Adipocyte (in vitro differentiated cells): ENCODE measurements around the gene MEG3.

ENCODE experiments used
- DNase-seq: peaks from one replicate; pipeline ENCODE4 v3.0.0-alpha.2; 2015; ENCODE audit warnings: low read depth
- H3K27me3 ChIP-seq: replicated peaks from 2 replicates; pipeline ENCODE4 v1.7.0; 2013; ENCODE audit warnings: mild to moderate bottlenecking, low read length, moderate library complexity; ENCODE audit not compliant: control insufficient read depth, insufficient read depth
- H3K36me3 ChIP-seq: 2 replicates; pipeline ENCODE4 v1.7.0; 2013; ENCODE audit warnings: low read length, mild to moderate bottlenecking, moderate library complexity; ENCODE audit not compliant: control insufficient read depth, insufficient read depth, severe bottlenecking
- H3K4me1 ChIP-seq: 2 replicates; pipeline ENCODE4 v1.7.0; 2013; ENCODE audit warnings: mild to moderate bottlenecking, low read length, moderate library complexity; ENCODE audit not compliant: control insufficient read depth, insufficient read depth
- H3K4me3 ChIP-seq: 2 replicates; pipeline ENCODE4 v1.7.0; 2013; ENCODE audit warnings: mild to moderate bottlenecking, low read length, moderate library complexity
- H3K9ac ChIP-seq: 2 replicates; pipeline ENCODE4 v1.7.0; 2013; ENCODE audit warnings: mild to moderate bottlenecking, low read length, moderate library complexity
- H3K9me3 ChIP-seq: 2 replicates; pipeline ENCODE4 v1.7.0; 2013; ENCODE audit warnings: mild to moderate bottlenecking, low read length, moderate library complexity; ENCODE audit not compliant: control insufficient read depth

MEG3 gene

GRCh38 chr14:100891051-100891450 lies 65.1 kb downstream of the MEG3 start:
- Histone ChIP-seq H3K27me3 (peaks cover 6% of the 10 kb centered on the region), H3K4me1 (peaks cover 6% of the 10 kb centered on the region), H3K4me3 (no peak overlapping the region), H3K9ac (no peak overlapping the region), H3K9me3 (no peaks in the 10 kb centered on the region), H3K36me3 (peaks cover 41% of the 10 kb centered on the region)
- DNase-seq: no peak

- Histone ChIP-seq H3K36me3 (peaks cover 42% of the 10 kb centered on the region), H3K9ac (no peak overlapping the region), H3K4me1 (peaks cover 6% of the 10 kb centered on the region), H3K9me3 (no peaks in the 10 kb centered on the region), H3K4me3 (no peak overlapping the region), H3K27me3 (peaks cover 6% of the 10 kb centered on the region)
- no peak for DNase-seq
Measured at GRCh38 chr14:100891501-100892445, 65.9 kb downstream of the MEG3 start.

GRCh38 chr14:100892496-100893227 lies 66.7 kb downstream of the MEG3 start:
- Histone ChIP-seq H3K27me3 (peaks cover 6% of the 10 kb centered on the region), H3K9me3 (no peaks in the 10 kb centered on the region), H3K36me3 (peaks cover 42% of the 10 kb centered on the region), H3K4me3 (no peak overlapping the region), H3K9ac (no peak overlapping the region), H3K4me1 (peaks cover 5% of the 10 kb centered on the region)
- no peak for DNase-seq

- no peak for DNase-seq
- Histone ChIP-seq H3K4me3 (no peak overlapping the region), H3K36me3 (peaks cover 45% of the 10 kb centered on the region), H3K27me3 (peaks cover 10% of the 10 kb centered on the region), H3K4me1 (no peaks in the 10 kb centered on the region), H3K9me3 (no peaks in the 10 kb centered on the region), H3K9ac (no peak overlapping the region)
Measured at GRCh38 chr14:100893228-100893601, 67.3 kb downstream of the MEG3 start.

- DNase-seq: no peak
- peaks cover 15% of the 10 kb centered on the region for H3K27me3 ChIP-seq
- no peak overlapping the region for H3K9ac ChIP-seq
- H3K4me3 ChIP-seq: no peak overlapping the region
- peaks cover under 1% of the 10 kb centered on the region for H3K4me1 ChIP-seq
- no peaks in the 10 kb centered on the region for H3K9me3 ChIP-seq
- H3K36me3 ChIP-seq: peaks cover 50% of the 10 kb centered on the region
Measured at GRCh38 chr14:100893760-100894159, 67.8 kb downstream of the MEG3 start.

- peaks cover 18% of the 10 kb centered on the region for H3K27me3 ChIP-seq
- H3K9me3 ChIP-seq: no peaks in the 10 kb centered on the region
- H3K36me3 ChIP-seq: peaks cover 51% of the 10 kb centered on the region
- H3K9ac ChIP-seq: no peak overlapping the region
- H3K4me3 ChIP-seq: no peak overlapping the region
- peaks cover 7% of the 10 kb centered on the region for H3K4me1 ChIP-seq
- no peak for DNase-seq
Measured at GRCh38 chr14:100894416-100894815, 68.5 kb downstream of the MEG3 start.

GRCh38 chr14:100895411-100895810 lies 69.5 kb downstream of the MEG3 start:
- Histone ChIP-seq H3K9me3 (no peaks in the 10 kb centered on the region), H3K4me3 (no peak overlapping the region), H3K9ac (no peak overlapping the region), H3K4me1 (peaks cover 17% of the 10 kb centered on the region), H3K36me3 (peaks cover 55% of the 10 kb centered on the region), H3K27me3 (peaks cover 18% of the 10 kb centered on the region)
- DNase-seq: no peak

- Histone ChIP-seq H3K9ac (no peak overlapping the region), H3K4me3 (no peak overlapping the region), H3K27me3 (peaks cover 23% of the 10 kb centered on the region), H3K4me1 (peaks cover 19% of the 10 kb centered on the region), H3K9me3 (peaks cover under 1% of the 10 kb centered on the region), H3K36me3 (peaks cover 62% of the 10 kb centered on the region)
- DNase-seq: no peak
Measured at GRCh38 chr14:100896369-100897060, 70.6 kb downstream of the MEG3 start.

GRCh38 chr14:100898465-100898864 lies 72.5 kb downstream of the MEG3 start:
- H3K4me3 ChIP-seq: no peak overlapping the region
- DNase-seq: no peak
- H3K9ac ChIP-seq: no peak overlapping the region
- H3K36me3 ChIP-seq: peaks cover 60% of the 10 kb centered on the region
- H3K9me3 ChIP-seq: peaks cover 5% of the 10 kb centered on the region
- H3K4me1 ChIP-seq: peaks cover 19% of the 10 kb centered on the region
- H3K27me3 ChIP-seq: peaks cover 28% of the 10 kb centered on the region

- H3K36me3 ChIP-seq: peaks cover 55% of the 10 kb centered on the region
- no peak overlapping the region for H3K9ac ChIP-seq
- peaks cover 32% of the 10 kb centered on the region for H3K27me3 ChIP-seq
- no peak overlapping the region for H3K4me3 ChIP-seq
- no peak for DNase-seq
- peaks cover 19% of the 10 kb centered on the region for H3K4me1 ChIP-seq
- peaks cover 5% of the 10 kb centered on the region for H3K9me3 ChIP-seq
Measured at GRCh38 chr14:100898935-100899883, 73.3 kb downstream of the MEG3 start.
